MM.1S (cell line): ENCODE measurements around the gene DCAF11.

Experiments used
- DNase-seq: peaks from one replicate; pipeline ENCODE4 v3.0.0-alpha.2; 2015
- H2AFZ ChIP-seq: fragments of 300-600 bp; sonication (generic); 2 replicates; pipeline ENCODE4 v1.6.0; 2016; ENCODE audit warnings: antibody characterized with exemption, low read length
- H3F3A ChIP-seq: fragments of 300-600 bp; sonication (generic); 2 replicates; pipeline ENCODE4 v1.6.1; 2016; ENCODE audit warnings: mild to moderate bottlenecking, antibody characterized with exemption, low read length, moderate library complexity, mixed read lengths; ENCODE audit not compliant: insufficient read depth
- H3K27ac ChIP-seq: fragments of 300-600 bp; sonication (generic); 2 replicates; pipeline ENCODE4 v1.5.1; 2016; ENCODE audit warnings: mild to moderate bottlenecking, low read length
- H3K27me3 ChIP-seq: fragments of 300-600 bp; sonication (generic); replicated peaks from 2 replicates; pipeline ENCODE4 v1.6.0; 2016; ENCODE audit warnings: low read length; ENCODE audit not compliant: insufficient read depth
- H3K36me3 ChIP-seq: fragments of 300-600 bp; sonication (generic); replicated peaks from 2 replicates; pipeline ENCODE4 v1.6.1; 2016; ENCODE audit warnings: mild to moderate bottlenecking, low read length, mixed read lengths; ENCODE audit not compliant: insufficient read depth
- H3K4me1 ChIP-seq: fragments of 300-600 bp; sonication (generic); 2 replicates; pipeline ENCODE4 v1.6.1; 2016; ENCODE audit warnings: low read length, mixed read lengths
- H3K4me2 ChIP-seq: fragments of 300-600 bp; sonication (generic); 2 replicates; pipeline ENCODE4 v1.6.0; 2016; ENCODE audit warnings: low read depth, low read length
- H3K4me3 ChIP-seq: fragments of 300-600 bp; sonication (generic); 2 replicates; pipeline ENCODE4 v1.5.1; 2016; ENCODE audit warnings: low read length, mixed read lengths
- H3K79me2 ChIP-seq: fragments of 300-600 bp; sonication (generic); 2 replicates; pipeline ENCODE4 v1.6.1; 2016; ENCODE audit warnings: mixed run types, low read length, mixed read lengths
- H3K9ac ChIP-seq: fragments of 300-600 bp; sonication (generic); 2 replicates; pipeline ENCODE4 v1.6.1; 2016; ENCODE audit warnings: low read length, mixed read lengths
- H3K9me2 ChIP-seq: fragments of 300-600 bp; sonication (generic); replicated peaks from 2 replicates; pipeline ENCODE4 v1.6.1; 2016; ENCODE audit warnings: mild to moderate bottlenecking, low read length, mixed read lengths; ENCODE audit not compliant: insufficient read depth
- H3K9me3 ChIP-seq: fragments of 300-600 bp; sonication (generic); replicated peaks from 2 replicates; pipeline ENCODE4 v1.6.1; 2016; ENCODE audit warnings: mild to moderate bottlenecking, low read length, mixed read lengths; ENCODE audit not compliant: insufficient read depth
- H4K20me1 ChIP-seq: fragments of 300-600 bp; sonication (generic); 2 replicates; pipeline ENCODE4 v1.6.1; 2016; ENCODE audit warnings: mild to moderate bottlenecking, low read length, moderate library complexity, mixed read lengths; ENCODE audit not compliant: insufficient read depth
- CTCF ChIP-seq: fragments of 300-600 bp; sonication (generic); IDR thresholded peaks from 2 replicates; pipeline ENCODE4 v1.5.1; 2016; ENCODE audit warnings: antibody characterized with exemption, low read length, mixed read lengths
- EZH2 ChIP-seq: fragments of 300-600 bp; sonication (generic); optimal IDR thresholded peaks from 2 replicates; pipeline ENCODE3; 2017; ENCODE audit warnings: low read depth, mild to moderate bottlenecking, antibody characterized with exemption, low read length, mixed read lengths
- EZH2phosphoT487 ChIP-seq: fragments of 300-600 bp; sonication (generic); IDR thresholded peaks from 2 replicates; pipeline ENCODE4 v1.6.1; 2018; ENCODE audit warnings: antibody characterized with exemption, low read length

DCAF11 gene

GRCh38 chr14:24150061-24150460 lies 35.5 kb downstream of the DCAF11 start:
- Histone ChIP-seq H2AFZ (no peak overlapping the region), H3K9ac (no peak overlapping the region), H3K27me3 (no peaks in the 10 kb centered on the region), H3F3A (peaks cover 5% of the 10 kb centered on the region; the same call in 1 of the 2 replicates), H3K9me2 (no peaks in the 10 kb centered on the region), H3K79me2 (peaks cover 33% of the 10 kb centered on the region), H3K4me2 (no peak overlapping the region), H3K27ac (no peak overlapping the region), H4K20me1 (no peaks in the 10 kb centered on the region), H3K36me3 (no peaks in the 10 kb centered on the region), H3K4me1 (peaks cover 11% of the 10 kb centered on the region), H3K4me3 (no peak overlapping the region), H3K9me3 (no peaks in the 10 kb centered on the region)
- DNase-seq = no peak
- TF ChIP-seq EZH2 = no peak
- no peak for TF ChIP-seq CTCF
- no peak for TF ChIP-seq EZH2phosphoT487

DNA sequence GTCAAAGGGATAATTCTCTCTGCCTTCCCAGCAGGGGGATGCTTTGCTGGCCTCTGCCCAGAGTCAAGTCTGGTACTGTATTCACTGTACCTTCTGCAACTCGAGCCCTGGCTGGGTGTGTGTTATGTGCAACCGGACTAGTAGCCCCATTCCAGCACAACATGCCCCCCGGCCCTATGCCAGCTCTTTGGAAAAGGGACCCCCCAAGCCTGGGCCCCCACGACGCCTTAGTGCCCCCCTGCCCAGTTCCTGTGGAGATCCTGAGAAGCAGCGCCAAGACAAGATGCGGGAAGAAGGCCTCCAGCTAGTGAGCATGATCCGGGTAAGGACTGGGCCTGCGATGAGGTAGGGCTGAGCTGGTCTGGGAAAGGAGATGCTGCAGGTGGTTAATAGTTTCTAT lies 36.0 kb downstream of the DCAF11 start:
- no peak overlapping the region for H3K27ac ChIP-seq
- DNase-seq = no peak
- H3K4me1 ChIP-seq = peaks cover 8% of the 10 kb centered on the region
- no peaks in the 10 kb centered on the region for H3K36me3 ChIP-seq
- no peak overlapping the region for H3K4me3 ChIP-seq
- H4K20me1 ChIP-seq = no peaks in the 10 kb centered on the region
- no peak overlapping the region for H2AFZ ChIP-seq
- H3K9me3 ChIP-seq = no peaks in the 10 kb centered on the region
- no peak overlapping the region for H3K4me2 ChIP-seq
- TF ChIP-seq EZH2 (no peak), EZH2phosphoT487 (no peak), CTCF (no peak)
- H3K9me2 ChIP-seq = no peaks in the 10 kb centered on the region
- no peak overlapping the region for H3K9ac ChIP-seq
- no peaks in the 10 kb centered on the region for H3K27me3 ChIP-seq
- peaks cover 5% of the 10 kb centered on the region; the same call in 1 of the 2 replicates for H3F3A ChIP-seq
- peaks cover 28% of the 10 kb centered on the region for H3K79me2 ChIP-seq

- Histone ChIP-seq H3K4me1 (peaks cover 7% of the 10 kb centered on the region), H3K36me3 (no peaks in the 10 kb centered on the region), H3K27me3 (no peaks in the 10 kb centered on the region), H4K20me1 (no peaks in the 10 kb centered on the region), H3K9me3 (no peaks in the 10 kb centered on the region), H3K4me3 (no peak overlapping the region), H3K4me2 (no peak overlapping the region), H3K9ac (no peak overlapping the region), H2AFZ (no peak overlapping the region), H3K9me2 (no peaks in the 10 kb centered on the region), H3K27ac (no peak overlapping the region), H3K79me2 (peaks cover 24% of the 10 kb centered on the region), H3F3A (peaks cover 5% of the 10 kb centered on the region; the same call in 1 of the 2 replicates)
- no peak for TF ChIP-seq EZH2
- TF ChIP-seq CTCF = no peak
- no peak for TF ChIP-seq EZH2phosphoT487
- no peak for DNase-seq
Observed at GRCh38 chr14:24150993-24151392, 36.4 kb downstream of the DCAF11 start.
